Measurements from ENCODE around the gene RNF115.

DNA sequence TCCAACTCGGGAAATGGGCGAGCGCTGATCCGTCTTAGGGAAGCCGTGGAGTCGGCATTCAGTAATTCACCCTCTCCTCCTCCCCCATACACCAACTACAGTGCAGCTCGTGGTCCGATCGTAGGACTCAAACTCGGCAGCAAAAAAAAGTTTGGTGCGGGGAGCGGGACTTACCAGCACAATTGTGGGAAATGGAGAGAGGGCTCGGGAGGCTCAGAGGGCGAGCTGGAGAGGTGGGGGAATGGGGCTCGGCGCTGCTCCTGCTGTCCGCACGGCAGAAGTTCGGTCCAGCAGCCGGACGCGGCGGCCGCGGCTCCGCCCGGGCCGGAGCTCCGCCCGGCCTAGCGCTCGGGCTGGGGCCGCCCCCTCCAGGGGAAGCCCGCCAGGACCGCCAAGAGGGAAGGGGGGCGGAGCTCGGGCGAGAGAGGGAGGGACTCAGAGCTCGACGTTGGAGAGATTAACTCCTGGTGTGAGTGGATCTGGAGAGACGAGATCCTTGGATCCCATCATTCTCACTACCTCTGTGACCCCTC is 35.7 kb upstream of the RNF115 start:
- TF ChIP-seq, protein P1, sequence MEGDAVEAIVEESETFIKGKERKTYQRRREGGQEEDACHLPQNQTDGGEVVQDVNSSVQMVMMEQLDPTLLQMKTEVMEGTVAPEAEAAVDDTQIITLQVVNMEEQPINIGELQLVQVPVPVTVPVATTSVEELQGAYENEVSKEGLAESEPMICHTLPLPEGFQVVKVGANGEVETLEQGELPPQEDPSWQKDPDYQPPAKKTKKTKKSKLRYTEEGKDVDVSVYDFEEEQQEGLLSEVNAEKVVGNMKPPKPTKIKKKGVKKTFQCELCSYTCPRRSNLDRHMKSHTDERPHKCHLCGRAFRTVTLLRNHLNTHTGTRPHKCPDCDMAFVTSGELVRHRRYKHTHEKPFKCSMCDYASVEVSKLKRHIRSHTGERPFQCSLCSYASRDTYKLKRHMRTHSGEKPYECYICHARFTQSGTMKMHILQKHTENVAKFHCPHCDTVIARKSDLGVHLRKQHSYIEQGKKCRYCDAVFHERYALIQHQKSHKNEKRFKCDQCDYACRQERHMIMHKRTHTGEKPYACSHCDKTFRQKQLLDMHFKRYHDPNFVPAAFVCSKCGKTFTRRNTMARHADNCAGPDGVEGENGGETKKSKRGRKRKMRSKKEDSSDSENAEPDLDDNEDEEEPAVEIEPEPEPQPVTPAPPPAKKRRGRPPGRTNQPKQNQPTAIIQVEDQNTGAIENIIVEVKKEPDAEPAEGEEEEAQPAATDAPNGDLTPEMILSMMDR (IDR thresholded peaks at IDR 0.05): no peak
- TF ChIP-seq POLR2A (IDR thresholded peaks at IDR 0.05): no peak
